HAP-1 (cell line): ENCODE measurements around the gene GAS5.
A peak's percentile ranks its signal among the peaks of the same experiment; 100 is the strongest.
"Not testable (repeated sequence)": the region's sequence is repeated elsewhere in the genome, so short reads cannot be mapped to it uniquely, and the experiment has no call there.

ENCODE experiments used
- DNase-seq, 2 experiments: peaks; one replicate each; pipeline ENCODE4 v3.0.0-alpha.2; 2016 to 2020; ENCODE audit warnings: low spot score in 2 of 2
- H3K27me3 ChIP-seq: fragments of 250-450 bp; sonication (Bioruptor Pico); 2 replicates; pipeline ENCODE4 v1.5.1; 2020; ENCODE audit warnings: low read depth, mild to moderate bottlenecking, moderate library complexity
- H3K36me3 ChIP-seq: fragments of 250-450 bp; sonication (Bioruptor Pico); replicated peaks from 2 replicates; pipeline ENCODE4 v1.5.1; 2020; ENCODE audit warnings: mild to moderate bottlenecking
- H3K4me1 ChIP-seq: fragments of 250-450 bp; sonication (Bioruptor Pico); 2 replicates; pipeline ENCODE4 v1.5.1; 2020; ENCODE audit warnings: mild to moderate bottlenecking
- H3K4me3 ChIP-seq: fragments of 250-450 bp; sonication (Bioruptor Pico); 2 replicates; pipeline ENCODE4 v1.5.1; 2020; ENCODE audit warnings: mild to moderate bottlenecking, moderate library complexity
- H3K9me3 ChIP-seq: fragments of 250-450 bp; sonication (Bioruptor Pico); 2 replicates; pipeline ENCODE4 v1.5.1; 2020; ENCODE audit warnings: mild to moderate bottlenecking, moderate library complexity
- in situ Hi-C: fragments of 300-500 bp; cut with MboI; formaldehyde crosslinking; loops from 3 replicates; pipeline ENCODE4 v1.14.3; 2020; ENCODE audit warnings: low sequenced_read_pairs, inconsistent platforms, mixed read lengths

The GAS5 gene

GRCh38 chr1:173865468-173866164 is 2.2 kb downstream of the GAS5 start:
- peaks cover 22% of the 10 kb centered on the region for H3K4me1 ChIP-seq
- H3K9me3 ChIP-seq, result no peaks in the 10 kb centered on the region
- H3K27me3 ChIP-seq, result no peaks in the 10 kb centered on the region
- in situ Hi-C loops, result no loop called here
- DNase-seq, result no peak
- H3K36me3 ChIP-seq, result peaks cover 53% of the 10 kb centered on the region
- H3K4me3 ChIP-seq, result peak overlapping the region; percentile 97

DNA sequence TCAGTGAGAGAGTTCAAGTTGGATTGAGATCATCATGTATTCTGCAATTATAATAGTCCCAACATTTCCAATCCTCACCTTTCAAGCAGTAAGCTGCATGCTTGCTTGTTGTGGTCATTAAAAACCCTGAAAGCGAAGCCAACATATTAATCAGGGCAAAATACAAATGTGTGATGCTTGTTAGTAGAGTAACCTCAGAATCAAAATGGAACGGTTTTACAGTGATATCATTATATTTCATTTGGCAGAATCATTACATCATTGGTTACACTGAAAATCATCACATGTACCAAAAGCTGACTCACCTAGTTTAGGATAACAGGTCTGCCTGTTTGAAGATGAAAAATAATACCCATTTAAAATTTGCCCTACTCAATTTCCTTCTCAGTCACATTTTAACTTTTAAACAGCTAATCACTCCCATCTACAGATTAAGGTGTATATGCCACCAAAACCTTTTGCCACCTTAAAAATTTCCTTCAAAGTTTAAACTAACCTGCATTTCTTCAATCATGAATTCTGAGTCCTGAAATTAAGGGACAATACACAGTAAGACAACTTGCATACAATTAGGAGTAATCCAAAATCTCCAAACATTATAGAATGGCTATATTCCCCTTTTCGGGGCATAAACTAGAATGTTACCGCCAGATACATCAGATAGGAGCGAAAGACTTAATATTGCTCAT is 3.5 kb downstream of the GAS5 start:
- Histone ChIP-seq H3K36me3 (peaks cover 60% of the 10 kb centered on the region), H3K27me3 (no peaks in the 10 kb centered on the region), H3K4me3 (peak overlapping the region; percentile 97), H3K4me1 (peaks cover 21% of the 10 kb centered on the region), H3K9me3 (no peaks in the 10 kb centered on the region)
- in situ Hi-C loops, result no loop called here
- no peak for DNase-seq

DNA sequence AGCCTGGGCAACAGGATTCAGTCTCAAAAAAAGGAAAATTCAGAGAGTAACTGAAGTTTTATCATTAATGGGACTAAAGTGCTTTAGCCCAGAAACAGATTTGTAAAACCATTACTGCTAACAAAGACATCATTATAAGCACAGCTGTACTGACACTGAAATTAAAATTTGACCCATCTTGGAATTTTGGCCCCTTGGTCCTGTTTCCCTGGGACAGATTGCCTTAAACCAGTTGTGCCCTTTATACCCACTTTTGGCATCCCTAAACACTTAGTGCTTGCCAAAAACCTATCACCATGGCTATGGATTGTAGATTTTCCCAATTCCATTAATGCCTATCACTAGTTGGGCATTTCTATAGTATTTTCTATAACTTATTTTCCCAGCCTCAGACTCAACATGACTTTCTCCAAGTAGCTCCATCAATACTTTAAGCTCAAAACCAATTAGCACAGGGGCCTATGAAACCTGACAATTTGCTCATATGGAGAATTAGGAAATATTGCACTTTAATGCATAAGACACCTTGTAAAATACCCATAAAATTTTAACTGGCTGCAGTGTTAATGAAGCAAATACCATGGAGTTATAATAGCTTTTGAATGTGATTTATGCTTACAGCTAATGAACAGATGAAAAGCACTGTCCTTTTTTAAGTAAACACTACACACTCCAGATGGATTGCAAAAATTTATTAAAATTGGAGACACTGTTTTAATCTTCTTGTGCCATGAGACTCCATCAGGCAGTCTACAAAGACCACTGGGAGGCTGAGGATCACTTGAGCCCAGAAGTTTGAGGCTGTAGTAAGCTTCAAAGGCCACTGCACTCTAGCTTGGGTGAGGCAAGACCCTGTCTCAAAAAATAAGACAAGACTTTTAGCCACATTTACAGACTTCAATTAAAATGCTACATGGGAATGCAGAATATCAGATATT is 4.3 kb downstream of the GAS5 start:
- H3K27me3 ChIP-seq, result no peaks in the 10 kb centered on the region
- in situ Hi-C loops, result no loop called here
- no peaks in the 10 kb centered on the region for H3K9me3 ChIP-seq
- H3K4me1 ChIP-seq, result peaks cover 18% of the 10 kb centered on the region
- H3K36me3 ChIP-seq, result peaks cover 63% of the 10 kb centered on the region
- DNase-seq, result no peak
- no peak overlapping the region for H3K4me3 ChIP-seq

DNA sequence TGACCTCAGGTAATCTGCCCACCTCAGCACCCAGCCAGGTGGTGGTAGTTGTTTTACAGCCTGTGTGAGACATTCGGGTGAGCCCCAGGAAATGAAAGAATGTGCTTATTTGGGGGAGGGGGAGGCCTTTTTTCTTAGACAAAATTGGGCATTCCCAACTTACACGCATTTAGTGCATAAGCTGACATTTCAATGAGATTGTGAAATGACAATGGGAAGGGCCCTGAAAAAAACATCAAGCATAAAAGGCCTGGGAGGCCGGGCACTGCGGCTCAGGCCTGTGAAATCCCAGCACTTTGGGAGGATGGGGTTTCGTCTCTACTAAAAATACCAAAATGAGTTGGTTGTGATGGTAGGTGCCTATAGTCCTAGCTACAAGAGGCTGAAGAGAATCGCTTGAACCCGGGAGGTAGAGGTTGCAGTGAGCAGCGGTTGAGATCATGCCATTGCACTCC is 5.0 kb downstream of the GAS5 start:
- in situ Hi-C loops, result no loop called here
- peaks cover 68% of the 10 kb centered on the region for H3K36me3 ChIP-seq
- peak in 1 of 2 experiments; percentile 47 for DNase-seq
- peaks cover 18% of the 10 kb centered on the region for H3K4me1 ChIP-seq
- no peak overlapping the region for H3K4me3 ChIP-seq
- no peaks in the 10 kb centered on the region for H3K27me3 ChIP-seq
- H3K9me3 ChIP-seq, result no peaks in the 10 kb centered on the region

DNA sequence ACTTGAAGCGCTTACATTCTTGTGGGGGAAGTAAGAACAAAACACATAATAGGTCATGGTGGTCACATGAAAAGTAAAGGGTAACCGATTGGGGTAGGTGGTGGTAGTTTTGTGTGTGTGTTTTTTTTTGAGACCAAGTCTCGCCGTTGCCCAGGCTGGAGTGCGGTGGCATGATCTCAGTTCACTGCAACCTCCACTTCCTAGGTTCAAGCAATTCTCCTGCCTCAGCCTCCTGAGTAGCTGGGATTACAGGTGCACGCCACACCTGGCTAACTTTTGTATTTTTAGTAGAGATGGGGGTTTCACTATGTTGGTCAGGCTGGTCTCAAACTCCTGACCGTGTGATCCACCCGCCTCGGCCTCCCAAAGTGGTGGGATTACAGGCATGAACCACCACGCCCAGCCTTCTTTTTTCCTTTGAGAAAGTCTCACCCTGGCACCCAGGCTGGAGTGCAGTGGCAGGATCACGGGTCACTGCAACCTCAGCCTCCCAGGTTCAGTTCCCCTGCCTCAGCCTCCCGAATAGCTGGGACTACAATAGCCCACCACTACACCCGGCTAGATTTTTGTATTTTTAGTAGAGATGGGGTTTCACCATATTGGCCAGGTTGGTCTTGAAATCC is 5.5 kb downstream of the GAS5 start:
- H3K4me3 ChIP-seq, in situ Hi-C loops, H3K9me3 ChIP-seq, H3K27me3 ChIP-seq: not testable (repeated sequence)
- DNase-seq, result peak in 1 of 2 experiments; percentile 60
- Histone ChIP-seq H3K4me1 (peaks cover 18% of the 10 kb centered on the region), H3K36me3 (peaks cover 68% of the 10 kb centered on the region)

- no peaks in the 10 kb centered on the region for H3K27me3 ChIP-seq
- no peaks in the 10 kb centered on the region for H3K9me3 ChIP-seq
- no peak overlapping the region for H3K4me3 ChIP-seq
- DNase-seq, result peak in 1 of 2 experiments; percentile 36
- H3K36me3 ChIP-seq, result peaks cover 68% of the 10 kb centered on the region
- in situ Hi-C loops, result no loop called here
- H3K4me1 ChIP-seq, result peaks cover 18% of the 10 kb centered on the region
These were observed 6.1 kb downstream of the GAS5 start for GRCh38 chr1:173861731-173862145.

- H3K36me3 ChIP-seq, result peaks cover 68% of the 10 kb centered on the region
- no peak for DNase-seq
- H3K4me3 ChIP-seq, result no peak overlapping the region
- no peaks in the 10 kb centered on the region for H3K9me3 ChIP-seq
- in situ Hi-C loops, result no loop called here
- no peaks in the 10 kb centered on the region for H3K27me3 ChIP-seq
- H3K4me1 ChIP-seq, result peaks cover 12% of the 10 kb centered on the region
These were observed 7.7 kb downstream of the GAS5 start for GRCh38 chr1:173860065-173860464.

DNA sequence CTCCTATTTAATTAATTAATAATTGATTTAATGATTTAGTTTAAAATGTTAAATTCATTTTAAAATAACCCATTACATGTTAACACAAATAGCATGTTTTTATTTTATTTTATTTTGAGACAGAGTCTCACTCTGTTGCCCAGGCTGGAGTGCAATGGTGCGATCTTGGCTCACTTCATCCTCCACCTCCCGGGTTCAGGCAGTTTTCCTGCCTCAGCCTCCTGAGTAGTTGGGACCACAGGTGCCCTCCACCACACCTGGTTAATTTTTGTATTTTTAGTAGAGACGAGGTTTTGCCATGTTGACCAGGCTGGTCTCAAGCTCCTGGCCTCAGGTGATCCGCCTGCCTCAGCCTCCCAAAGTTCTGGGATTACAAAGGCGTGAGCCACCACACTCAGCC is 8.2 kb downstream of the GAS5 start:
- H3K36me3 ChIP-seq, result peaks cover 68% of the 10 kb centered on the region

GRCh38 chr1:173857363-173857917 is 10.3 kb downstream of the GAS5 start:
- in situ Hi-C loops, result no loop called here
- no peaks in the 10 kb centered on the region for H3K27me3 ChIP-seq
- no peak for DNase-seq
- H3K9me3 ChIP-seq, result no peaks in the 10 kb centered on the region
- peaks cover 3% of the 10 kb centered on the region; the same call in 1 of the 2 replicates for H3K4me1 ChIP-seq
- H3K36me3 ChIP-seq, result peaks cover 66% of the 10 kb centered on the region
- no peak overlapping the region for H3K4me3 ChIP-seq

More for the DNA sequence above, 8.2 kb downstream of the GAS5 start:
- H3K27me3 ChIP-seq, DNase-seq, H3K9me3 ChIP-seq, in situ Hi-C loops, H3K4me3 ChIP-seq: not testable (repeated sequence)
- H3K4me1 ChIP-seq, result peaks cover 10% of the 10 kb centered on the region

DNA sequence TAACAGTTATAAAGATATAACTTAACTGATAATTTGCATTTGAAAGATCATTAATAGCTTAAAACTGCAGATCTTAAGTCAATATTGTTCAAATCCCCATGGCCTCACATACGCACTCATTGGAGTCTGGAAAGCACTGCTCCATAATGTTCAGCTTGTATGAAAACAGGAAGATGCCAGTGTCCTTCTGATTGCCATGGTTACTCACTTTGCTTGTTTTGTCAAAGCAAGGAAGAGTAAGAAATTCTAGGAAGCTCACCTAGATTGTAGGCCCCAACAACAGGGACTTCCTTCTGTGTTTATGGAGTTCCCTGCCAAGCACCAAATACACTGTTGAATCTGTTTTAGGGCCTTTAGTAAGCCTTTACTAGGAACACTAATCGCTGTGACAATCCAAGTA is 10.9 kb downstream of the GAS5 start:
- no peaks in the 10 kb centered on the region for H3K27me3 ChIP-seq
- H3K9me3 ChIP-seq, result no peaks in the 10 kb centered on the region
- H3K36me3 ChIP-seq, result peaks cover 70% of the 10 kb centered on the region
- in situ Hi-C loops, result no loop called here
- peaks cover 3% of the 10 kb centered on the region; the same call in 1 of the 2 replicates for H3K4me1 ChIP-seq
- no peak for DNase-seq
- no peak overlapping the region for H3K4me3 ChIP-seq

DNA sequence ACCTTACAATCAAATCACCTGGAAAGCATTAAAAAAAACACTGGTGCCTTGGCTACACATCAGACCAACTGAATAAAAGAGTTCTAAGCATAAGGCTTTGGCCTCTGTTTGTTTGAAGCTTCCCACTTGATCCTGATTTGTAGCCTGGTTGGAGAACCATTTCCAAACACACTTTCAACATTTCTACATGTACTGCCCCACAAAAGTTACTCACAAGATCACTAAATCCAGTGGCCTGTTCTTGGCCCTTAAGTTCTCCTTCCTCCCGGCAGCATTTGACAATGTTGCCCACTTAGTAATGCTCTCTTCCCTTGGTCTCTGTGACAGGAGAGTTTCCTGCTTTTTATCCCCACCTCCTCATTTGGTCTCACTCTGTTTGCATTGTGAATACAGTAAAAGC is 11.8 kb downstream of the GAS5 start:
- no peak for DNase-seq
- in situ Hi-C loops, result no loop called here
- Histone ChIP-seq H3K36me3 (peaks cover 78% of the 10 kb centered on the region), H3K4me1 (peaks cover 3% of the 10 kb centered on the region; the same call in 1 of the 2 replicates), H3K27me3 (no peaks in the 10 kb centered on the region), H3K9me3 (no peaks in the 10 kb centered on the region), H3K4me3 (no peak overlapping the region)

DNA sequence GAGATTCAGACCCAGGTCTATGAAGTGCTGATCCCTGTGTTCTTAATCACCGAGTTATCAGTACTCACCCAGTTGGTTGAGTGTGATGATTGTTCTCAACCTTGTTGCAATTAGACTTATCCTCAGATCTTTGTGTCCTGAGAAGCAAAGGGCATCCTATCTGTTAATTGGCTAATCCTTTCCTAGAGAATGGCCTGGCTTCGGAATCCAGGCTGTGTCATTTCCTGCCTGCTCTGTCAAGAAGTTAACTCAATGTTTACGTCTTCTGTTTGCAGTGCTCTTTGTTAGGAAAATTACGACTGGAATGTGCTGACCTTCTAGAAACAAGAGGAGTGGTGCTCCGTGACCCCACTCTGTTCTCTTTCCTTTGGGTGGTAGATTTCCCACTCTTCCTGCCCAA is 14.7 kb downstream of the GAS5 start:
- H3K27me3 ChIP-seq, result no peaks in the 10 kb centered on the region
- in situ Hi-C loops, result no loop called here
- no peak overlapping the region for H3K4me3 ChIP-seq
- no peak for DNase-seq
- H3K9me3 ChIP-seq, result no peaks in the 10 kb centered on the region
- H3K4me1 ChIP-seq, result peaks cover 3% of the 10 kb centered on the region; the same call in 1 of the 2 replicates
- peaks cover 69% of the 10 kb centered on the region for H3K36me3 ChIP-seq

DNA sequence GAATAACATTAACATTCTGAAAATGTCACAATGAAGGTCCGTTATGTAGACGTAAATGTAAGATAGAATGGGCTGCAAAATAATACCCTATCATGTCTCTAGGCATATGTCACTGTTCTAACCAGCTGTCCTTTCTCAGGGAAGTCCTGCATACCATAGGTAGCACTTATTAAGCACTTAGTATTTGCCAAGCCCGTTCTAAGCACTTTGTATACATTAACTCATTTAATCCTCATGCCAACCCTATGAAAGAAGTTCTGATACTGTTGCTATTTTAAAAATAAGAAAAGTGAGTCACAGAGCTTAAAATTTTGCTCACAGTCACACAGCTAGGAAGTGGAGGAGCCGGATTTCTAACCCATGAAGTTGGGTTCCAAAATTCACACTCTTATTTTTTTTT is 15.7 kb downstream of the GAS5 start:
- H3K4me1 ChIP-seq, result peaks cover 3% of the 10 kb centered on the region; the same call in 1 of the 2 replicates
- H3K9me3 ChIP-seq, result no peaks in the 10 kb centered on the region
- in situ Hi-C loops, result no loop called here

More for the DNA sequence above, 15.7 kb downstream of the GAS5 start:
- Histone ChIP-seq H3K27me3 (no peaks in the 10 kb centered on the region), H3K4me3 (no peak overlapping the region), H3K36me3 (peaks cover 59% of the 10 kb centered on the region)
- DNase-seq, result no peak
